NCI-H2107 treated with DMSO at 0.1 percent for 48 hours (cell line): ENCODE data around the gene PLEKHG4.

Source experiments
- DNase-seq: peaks from one replicate; lab custom pipeline; 2025; ENCODE audit not compliant: unreplicated experiment; lab: John Stamatoyannopoulos, UW

PLEKHG4 gene

GRCh38 chr16:67259705-67260104, 19.6 kb upstream of the PLEKHG4 start:
- no peak for DNase-seq

GRCh38 chr16:67260426-67261063, 18.8 kb upstream of the PLEKHG4 start:
- DNase-seq, result peak; percentile 71

- DNase-seq, result no peak
Observed at GRCh38 chr16:67263201-67263600, 16.1 kb upstream of the PLEKHG4 start.

- no peak for DNase-seq
Observed at GRCh38 chr16:67264277-67264676, 15.1 kb upstream of the PLEKHG4 start.

GRCh38 chr16:67264866-67265265, 14.5 kb upstream of the PLEKHG4 start:
- no peak for DNase-seq

- DNase-seq, result no peak
Observed at GRCh38 chr16:67265834-67266233, 13.5 kb upstream of the PLEKHG4 start.

- no peak for DNase-seq
Observed at GRCh38 chr16:67268136-67268579, 11.2 kb upstream of the PLEKHG4 start.

GRCh38 chr16:67269766-67270165, 9.6 kb upstream of the PLEKHG4 start:
- no peak for DNase-seq

GRCh38 chr16:67270931-67271338, 8.4 kb upstream of the PLEKHG4 start:
- DNase-seq, result no peak

- DNase-seq, result no peak
Observed at GRCh38 chr16:67271446-67271845, 7.9 kb upstream of the PLEKHG4 start.

GRCh38 chr16:67275321-67275720, 4.0 kb upstream of the PLEKHG4 start:
- DNase-seq, result no peak

- no peak for DNase-seq
Observed at GRCh38 chr16:67277294-67277998, 1.9 kb upstream of the PLEKHG4 start.

GRCh38 chr16:67277999-67278772, 1.1 kb upstream of the PLEKHG4 start:
- no peak for DNase-seq

- no peak for DNase-seq
Observed at GRCh38 chr16:67278773-67279295, 498 bp upstream of the PLEKHG4 start.

- DNase-seq, result no peak
Observed at GRCh38 chr16:67280090-67281015, 1.0 kb downstream of the PLEKHG4 start.

- DNase-seq, result no peak
Observed at GRCh38 chr16:67281536-67282446, 2.5 kb downstream of the PLEKHG4 start.

- DNase-seq, result no peak
Observed at GRCh38 chr16:67282447-67282805, 3.1 kb downstream of the PLEKHG4 start.

GRCh38 chr16:67283039-67283825, 3.9 kb downstream of the PLEKHG4 start:
- no peak for DNase-seq
